Endothelial cell of umbilical vein (primary cell): Measurements from ENCODE around the gene RAB1B. TPM values are rescaled to one million over a fixed set of nuclear protein-coding genes. Genes with fewer than 3 reads are reported as not detected.

ENCODE experiments used
- BruUV-seq: library from RNA; stranded (reverse); fragments of 400-500 nt; replicated peaks from 2 replicates; lab custom pipeline; 2021; lab: Mats Ljungman, UMichigan
- CTCF ChIA-PET: fragments of 300-600, 350-600 bp; sonication (Branson Sonifier 250); formaldehyde crosslinking; loops from one replicate; lab custom pipeline; 2021; ENCODE audit warnings: antibody characterized with exemption, inconsistent platforms; lab: Charles Lee
- POLR2A ChIA-PET: fragments of 300-600, 350-600 bp; sonication (Branson Sonifier 250); formaldehyde crosslinking; loops from one replicate; lab custom pipeline; 2021; ENCODE audit warnings: antibody characterized with exemption, inconsistent platforms; lab: Charles Lee
- DNase-seq: peaks from one replicate; pipeline ENCODE4 v3.0.0-alpha.2; 2011; ENCODE audit warnings: low read depth, low spot score
- FAIRE-seq: peaks from 2 replicates; lab custom pipeline; 2011; peaks lifted over from hg19 to GRCh38; lab: Jason Lieb, UNC
- H2AFZ ChIP-seq: 2 replicates; pipeline ENCODE4 v1.6.0; 2012; ENCODE audit warnings: low read depth, low read length, control low read depth, inconsistent platforms
- H3K27ac ChIP-seq: 2 replicates; pipeline ENCODE4 v1.5.1; 2011; ENCODE audit warnings: low read depth, mild to moderate bottlenecking, control low read depth, low read length, moderate library complexity; ENCODE audit not compliant: insufficient read depth
- H3K27me3 ChIP-seq, 2 experiments: 2 replicates each; pipeline versions ENCODE4 v1.6.0 to v1.6.1; 2011; ENCODE audit warnings: low read length in 2 of 2, mixed read lengths in 1 of 2; ENCODE audit not compliant: control insufficient read depth in 2 of 2, insufficient read depth in 2 of 2
- H3K36me3 ChIP-seq, 2 experiments: 2 replicates in 1 of 2; 3 replicates in 1 of 2; pipeline ENCODE4 v1.5.1; 2011; ENCODE audit warnings: low read length in 2 of 2, mild to moderate bottlenecking in 1 of 2, moderate library complexity in 1 of 2; ENCODE audit not compliant: control insufficient read depth in 2 of 2, insufficient read depth in 2 of 2; ENCODE audit errors: extremely low read depth in 1 of 2
- H3K4me1 ChIP-seq: 3 replicates; pipeline ENCODE4 v1.5.1; 2011; ENCODE audit warnings: mild to moderate bottlenecking, low read length; ENCODE audit not compliant: control insufficient read depth, insufficient read depth; ENCODE audit errors: extremely low read depth
- H3K4me2 ChIP-seq: 2 replicates; pipeline ENCODE4 v1.6.1; 2011; ENCODE audit warnings: low read length, control low read depth, mixed read lengths; ENCODE audit not compliant: insufficient read depth
- H3K4me3 ChIP-seq, 3 experiments: fragments of 200-600 bp in 1 of 3; sonication (generic), shearing (Covaris generic) in 1 of 3; replicated peaks in 1 of 3; 2 replicates each; pipeline ENCODE4 v1.5.1; 2011 to 2016; ENCODE audit warnings: control low read depth in 3 of 3, low read length in 3 of 3, mild to moderate bottlenecking in 2 of 3, inconsistent platforms in 1 of 3, low read depth in 1 of 3, moderate library complexity in 1 of 3; ENCODE audit not compliant: insufficient read depth in 1 of 3
- H3K79me2 ChIP-seq: 2 replicates; pipeline ENCODE4 v1.6.0; 2012; ENCODE audit warnings: low read length, inconsistent platforms; ENCODE audit not compliant: control insufficient read depth, insufficient read depth
- H3K9ac ChIP-seq: replicated peaks from 2 replicates; pipeline ENCODE3; 2011; ENCODE audit warnings: low read length, control low read depth; ENCODE audit not compliant: insufficient read depth; ENCODE audit errors: extremely low read depth
- H3K9me1 ChIP-seq: replicated peaks from 3 replicates; pipeline ENCODE4 v1.6.0; 2011; ENCODE audit warnings: mild to moderate bottlenecking, low read length; ENCODE audit not compliant: control insufficient read depth, insufficient read depth; ENCODE audit errors: extremely low read depth
- H3K9me3 ChIP-seq: replicated peaks from 2 replicates; pipeline ENCODE4 v1.5.1; 2012; ENCODE audit warnings: low read length, inconsistent platforms; ENCODE audit not compliant: control insufficient read depth, insufficient read depth
- H4K20me1 ChIP-seq: replicated peaks from 2 replicates; pipeline ENCODE3; 2011; ENCODE audit warnings: mild to moderate bottlenecking, low read length; ENCODE audit not compliant: control insufficient read depth, insufficient read depth; ENCODE audit errors: extremely low read depth
- EZH2 ChIP-seq: IDR thresholded peaks from 2 replicates; pipeline ENCODE4 v1.6.1; 2012; ENCODE audit warnings: borderline replicate concordance, low read depth, mild to moderate bottlenecking, moderate library complexity, low read length, inconsistent platforms; ENCODE audit not compliant: severe bottlenecking
- FOS ChIP-seq: IDR thresholded peaks from 2 replicates; pipeline ENCODE4 v1.6.1; 2011; ENCODE audit warnings: mild to moderate bottlenecking, low read length, moderate library complexity, borderline replicate concordance; ENCODE audit not compliant: insufficient read depth
- GATA2 ChIP-seq: IDR thresholded peaks from 2 replicates; pipeline ENCODE4 v1.7.0; 2011; ENCODE audit warnings: low read depth, mild to moderate bottlenecking, moderate library complexity, mixed read lengths, low read length; ENCODE audit not compliant: insufficient read length, insufficient read depth
- JUN ChIP-seq: IDR thresholded peaks from 2 replicates; pipeline ENCODE4 v1.6.1; 2011; ENCODE audit warnings: borderline replicate concordance, low read depth; ENCODE audit not compliant: insufficient read length, insufficient read depth
- MAX ChIP-seq: IDR thresholded peaks from 2 replicates; pipeline ENCODE4 v1.6.1; 2011; ENCODE audit not compliant: insufficient read depth, insufficient read length
- MYC ChIP-seq: IDR thresholded peaks from one replicate; pipeline ENCODE4 v1.6.1; 2011; ENCODE audit warnings: mild to moderate bottlenecking, low read depth, low read length
- POLR2A ChIP-seq: IDR thresholded peaks from 2 replicates; pipeline ENCODE4 v1.6.1; 2012; ENCODE audit warnings: low read depth, mild to moderate bottlenecking, control low read depth, low read length
- POLR2AphosphoS5 ChIP-seq: IDR thresholded peaks from 2 replicates; pipeline ENCODE4 v1.6.1; 2012; ENCODE audit warnings: low read depth, mild to moderate bottlenecking, control low read depth, low read length, moderate library complexity; ENCODE audit not compliant: insufficient read depth
- dilution Hi-C: fragments of 300-500 bp; cut with MboI; formaldehyde crosslinking; loops from one replicate; pipeline ENCODE4 v1.15.0; 2019; ENCODE audit warnings: low sequenced_read_pairs; ENCODE audit not compliant: extremely low pct_ligation_motif_present
- intact Hi-C: fragments of 100-400 bp; cut with micrococcal nuclease; formaldehyde crosslinking; loops from one replicate; pipeline ENCODE4 v1.10.0; 2022
- polyA plus RNA-seq, 4 experiments: library from polyadenylated mRNA; depleted of rRNA in 3 of 4; stranded (reverse) in 3 of 4; unstranded in 1 of 4; fragments of >200 nt; gene quantifications; 2 replicates each; pipeline versions ENCODE4 v1.2.1 to v1.2.3, GENCODE V29; 2011 to 2012; ENCODE audit warnings: missing spikeins in 1 of 4
- total RNA-seq: library from RNA; stranded (reverse); gene quantifications from 2 replicates; pipeline ENCODE4 v1.2.3, GENCODE V29; 2021
- TF ChIP-seq, protein P1 (sequence below), 2 donors: IDR thresholded peaks; 1 replicate in 1 of 2; 2 replicates in 1 of 2; pipeline ENCODE4 v1.5.1; 2011; ENCODE audit warnings: low read length in 2 of 2, mild to moderate bottlenecking in 2 of 2, moderate library complexity in 2 of 2, control low read depth in 1 of 2, inconsistent platforms in 1 of 2, low read depth in 1 of 2; ENCODE audit not compliant: insufficient read depth in 1 of 2; ENCODE audit errors: extremely low read depth in 1 of 2

Gene RAB1B
- total and polyA plus RNA-seq, 2 donors (not counting 3 experiments of a cell fraction or from before 2014, with no cell fraction given): 171 to 383 TPM

DNA sequence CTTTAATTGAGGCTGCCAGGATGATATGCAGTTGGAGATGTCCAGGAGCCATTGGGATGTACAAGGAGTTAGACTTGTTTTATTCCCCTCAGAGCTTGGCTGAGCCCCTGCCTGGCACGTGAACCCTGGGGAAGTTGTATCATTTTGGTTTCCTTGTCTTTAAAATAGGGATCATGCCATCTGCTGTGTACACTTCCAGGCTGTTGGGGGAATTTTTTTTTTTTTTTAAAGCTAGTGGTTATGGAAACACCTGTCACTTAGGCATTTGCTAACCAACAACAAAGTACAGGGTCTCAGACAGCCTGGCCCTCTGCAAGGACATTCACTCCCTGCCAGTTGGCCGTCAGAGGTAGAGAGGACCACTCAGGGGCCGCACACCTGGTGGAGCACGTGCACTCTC, 8.5 kb upstream of the RAB1B start:
- Histone ChIP-seq H3K79me2 (peaks cover 4% of the 10 kb centered on the region), H3K9ac (no peak overlapping the region), H4K20me1 (no peaks in the 10 kb centered on the region), H3K4me1 (peaks cover 13% of the 10 kb centered on the region), H2AFZ (no peak overlapping the region), H3K27me3 (peaks cover 0 to 4% of the 10 kb centered on the region in 2 experiments), H3K36me3 (peaks cover 0 to 42% of the 10 kb centered on the region in 2 experiments), H3K27ac (no peak overlapping the region), H3K4me2 (no peak overlapping the region), H3K9me1 (no peaks in the 10 kb centered on the region), H3K4me3 (no peak overlapping the region), H3K9me3 (no peaks in the 10 kb centered on the region)
- ChIA-PET POLR2A (no interaction called here), CTCF (interaction anchor here (0.6 to 1.4 kb wide), 2 partner anchors 52 to 191 kb away, joined by 3 read pairs; no protein-coding TSS in a partner anchor)
- TF ChIP-seq FOS: no peak
- TF ChIP-seq, protein P1, sequence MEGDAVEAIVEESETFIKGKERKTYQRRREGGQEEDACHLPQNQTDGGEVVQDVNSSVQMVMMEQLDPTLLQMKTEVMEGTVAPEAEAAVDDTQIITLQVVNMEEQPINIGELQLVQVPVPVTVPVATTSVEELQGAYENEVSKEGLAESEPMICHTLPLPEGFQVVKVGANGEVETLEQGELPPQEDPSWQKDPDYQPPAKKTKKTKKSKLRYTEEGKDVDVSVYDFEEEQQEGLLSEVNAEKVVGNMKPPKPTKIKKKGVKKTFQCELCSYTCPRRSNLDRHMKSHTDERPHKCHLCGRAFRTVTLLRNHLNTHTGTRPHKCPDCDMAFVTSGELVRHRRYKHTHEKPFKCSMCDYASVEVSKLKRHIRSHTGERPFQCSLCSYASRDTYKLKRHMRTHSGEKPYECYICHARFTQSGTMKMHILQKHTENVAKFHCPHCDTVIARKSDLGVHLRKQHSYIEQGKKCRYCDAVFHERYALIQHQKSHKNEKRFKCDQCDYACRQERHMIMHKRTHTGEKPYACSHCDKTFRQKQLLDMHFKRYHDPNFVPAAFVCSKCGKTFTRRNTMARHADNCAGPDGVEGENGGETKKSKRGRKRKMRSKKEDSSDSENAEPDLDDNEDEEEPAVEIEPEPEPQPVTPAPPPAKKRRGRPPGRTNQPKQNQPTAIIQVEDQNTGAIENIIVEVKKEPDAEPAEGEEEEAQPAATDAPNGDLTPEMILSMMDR (IDR thresholded peaks at IDR 0.05; ENCODE audit: extremely low read depth in 1 of 2, insufficient read depth in 1 of 2, low read depth in 1 of 2, low read length in 2 of 2): no peak
- intact Hi-C loops: no loop called here
- dilution Hi-C loops: no loop called here
- FAIRE-seq (no peak), DNase-seq (no peak)
- no TSS peak for BruUV-seq

GRCh38 chr11:66261578-66261977, 6.9 kb upstream of the RAB1B start:
- Histone ChIP-seq H3K79me2 (peaks cover 4% of the 10 kb centered on the region), H3K9ac (no peak overlapping the region), H3K27me3 (peaks cover 0 to 3% of the 10 kb centered on the region in 2 experiments), H3K4me1 (peaks cover 13% of the 10 kb centered on the region), H4K20me1 (no peaks in the 10 kb centered on the region), H3K4me2 (no peak overlapping the region), H3K4me3 (no peak overlapping the region), H3K36me3 (peaks cover 0 to 42% of the 10 kb centered on the region in 2 experiments), H2AFZ (no peak overlapping the region), H3K9me1 (no peaks in the 10 kb centered on the region), H3K27ac (no peak overlapping the region), H3K9me3 (no peaks in the 10 kb centered on the region)
- no peak for DNase-seq
- no peak for FAIRE-seq
- dilution Hi-C loops: no loop called here
- ChIA-PET CTCF (interaction anchor here (0.5 kb wide), 1 partner anchor 125 kb away, joined by 3 read pairs; no protein-coding TSS in a partner anchor), POLR2A (no interaction called here)
- BruUV-seq: no TSS peak
- TF ChIP-seq FOS: no peak
- TF ChIP-seq JUN: no peak
- no peak for TF ChIP-seq MYC
- no peak for TF ChIP-seq MAX
- TF ChIP-seq GATA2: no peak
- TF ChIP-seq EZH2: no peak
- TF ChIP-seq POLR2A: no peak
- TF ChIP-seq POLR2AphosphoS5: no peak
- TF ChIP-seq, protein P1 (IDR thresholded peaks at IDR 0.05; ENCODE audit: extremely low read depth in 1 of 2, insufficient read depth in 1 of 2, low read depth in 1 of 2, low read length in 2 of 2): no peak
- intact Hi-C loops: no loop called here
